Liver (tissue), 9 donors: ENCODE results near the gene SPTBN2. TPM values are rescaled to one million over a fixed set of nuclear protein-coding genes. Genes with fewer than 3 reads are reported as not detected.

Experiments
- DNase-seq: peaks from one replicate; pipeline ENCODE4 v3.0.0-alpha.2; 2017; ENCODE audit warnings: low spot score
- H3K27ac ChIP-seq, 2 donors: one replicate each; pipeline ENCODE4 v1.7.0; 2013; ENCODE audit warnings: inconsistent platforms in 2 of 2, low read length in 2 of 2, control low read depth in 1 of 2, low read depth in 1 of 2, mild to moderate bottlenecking in 1 of 2
- H3K27me3 ChIP-seq, 4 donors: one replicate each; pipeline versions ENCODE4 v1.6.1 to v1.7.0; 2013; ENCODE audit warnings: low read length in 3 of 4, inconsistent platforms in 1 of 4, mild to moderate bottlenecking in 1 of 4, moderate library complexity in 1 of 4; ENCODE audit not compliant: control insufficient read depth in 4 of 4, insufficient read depth in 4 of 4
- H3K36me3 ChIP-seq, 4 donors: one replicate each; pipeline versions ENCODE4 v1.6.1 to v1.7.0; 2013; ENCODE audit warnings: low read length in 3 of 4, mild to moderate bottlenecking in 3 of 4, low read depth in 1 of 4, moderate library complexity in 1 of 4; ENCODE audit not compliant: control insufficient read depth in 4 of 4, insufficient read depth in 3 of 4
- H3K4me1 ChIP-seq, 4 donors: one replicate each; pipeline versions ENCODE4 v1.6.1 to v1.7.0; 2013; ENCODE audit warnings: low read length in 3 of 4, mild to moderate bottlenecking in 3 of 4, moderate library complexity in 1 of 4; ENCODE audit not compliant: control insufficient read depth in 4 of 4, insufficient read depth in 4 of 4
- H3K4me3 ChIP-seq, 3 donors: one replicate each; pipeline versions ENCODE4 v1.6.1 to v1.7.0; 2013; ENCODE audit warnings: low read length in 3 of 3, control low read depth in 1 of 3, low read depth in 1 of 3, mild to moderate bottlenecking in 1 of 3
- H3K9ac ChIP-seq, 2 donors: one replicate each; pipeline ENCODE4 v1.7.0; 2013; ENCODE audit warnings: low read length in 2 of 2, mild to moderate bottlenecking in 2 of 2, moderate library complexity in 2 of 2, control low read depth in 1 of 2, low read depth in 1 of 2
- H3K9me3 ChIP-seq, 4 donors: one replicate each; pipeline versions ENCODE4 v1.6.1 to v1.7.0; 2013; ENCODE audit warnings: low read length in 3 of 4; ENCODE audit not compliant: control insufficient read depth in 4 of 4
- CTCF ChIP-seq: fragments of 150-350 bp; IDR thresholded peaks from 2 replicates; pipeline ENCODE4 v1.5.1; 2017; ENCODE audit warnings: improper control_type of control experiment, low read depth, low read length; ENCODE audit not compliant: missing input control
- EGR1 ChIP-seq, 2 donors: IDR thresholded peaks; 2 replicates each; pipeline ENCODE4 v1.6.1; 2016 to 2018; ENCODE audit warnings: antibody characterized with exemption in 2 of 2, low read depth in 2 of 2
- FOXA1 ChIP-seq: IDR thresholded peaks from 2 replicates; pipeline ENCODE4 v1.6.1; 2016; ENCODE audit warnings: antibody characterized with exemption
- FOXA2 ChIP-seq: IDR thresholded peaks from 2 replicates; pipeline ENCODE4 v1.6.1; 2016; ENCODE audit warnings: antibody characterized with exemption
- GABPA ChIP-seq, 2 donors: IDR thresholded peaks in 1 of 2; conservative IDR thresholded peaks in 1 of 2; 2 replicates each; pipeline ENCODE4 v1.6.1; 2016; ENCODE audit warnings: antibody characterized with exemption in 2 of 2, mild to moderate bottlenecking in 1 of 2, moderate library complexity in 1 of 2
- HNF4A ChIP-seq, 2 donors: conservative IDR thresholded peaks; 2 replicates each; pipeline ENCODE4 v1.6.1; 2016; ENCODE audit warnings: antibody characterized with exemption in 2 of 2, mild to moderate bottlenecking in 2 of 2
- HNF4G ChIP-seq: IDR thresholded peaks from 2 replicates; pipeline ENCODE4 v1.6.1; 2016; ENCODE audit warnings: antibody characterized with exemption
- JUND ChIP-seq, 2 donors: IDR thresholded peaks; 2 replicates each; pipeline ENCODE4 v1.6.1; 2016; ENCODE audit warnings: antibody characterized with exemption in 2 of 2
- MAX ChIP-seq: IDR thresholded peaks from 2 replicates; pipeline ENCODE4 v1.6.1; 2016; ENCODE audit warnings: antibody characterized with exemption
- NR2F2 ChIP-seq: IDR thresholded peaks from 2 replicates; pipeline ENCODE4 v1.6.1; 2016; ENCODE audit warnings: antibody characterized with exemption
- RAD21 ChIP-seq, 2 donors: IDR thresholded peaks; 2 replicates each; pipeline ENCODE4 v1.6.1; 2016; ENCODE audit warnings: antibody characterized with exemption in 2 of 2, mild to moderate bottlenecking in 2 of 2
- SP1 ChIP-seq: IDR thresholded peaks from 2 replicates; pipeline ENCODE4 v1.6.1; 2018; ENCODE audit warnings: antibody characterized with exemption, mild to moderate bottlenecking
- TAF1 ChIP-seq: conservative IDR thresholded peaks from 2 replicates; pipeline ENCODE4 v1.6.1; 2016; ENCODE audit warnings: antibody characterized with exemption, mild to moderate bottlenecking
- YY1 ChIP-seq: IDR thresholded peaks from 2 replicates; pipeline ENCODE4 v1.6.1; 2016; ENCODE audit warnings: antibody characterized with exemption, mild to moderate bottlenecking
- ZBTB33 ChIP-seq: IDR thresholded peaks from 2 replicates; pipeline ENCODE4 v1.6.1; 2016; ENCODE audit warnings: antibody characterized with exemption
- WGBS: extraction: QIAGEN DNeasy Blood & Tissue Kit; methylation state at CpG from one replicate; pipeline ENCODE4 v1.1.7; 2013; 5-methylcytosine and 5-hydroxymethylcytosine counted together
- polyA plus RNA-seq, 2 donors: library from polyadenylated mRNA; stranded (reverse) in 1 of 2; unstranded in 1 of 2; fragments of 200-250 nt in 1 of 2; fragments of >200 nt in 1 of 2; fragmentation: Nextera tagmentation in 1 of 2; extraction: Ambion mirVana in 1 of 2; gene quantifications; one replicate each; pipeline versions ENCODE4 v1.2.1 to v1.2.3, GENCODE V29; 2013 to 2015
- total RNA-seq, 2 donors: library from RNA; depleted of rRNA; stranded (reverse); fragments of >200 nt; gene quantifications; one replicate each; pipeline ENCODE4 v1.2.3, GENCODE V29; 2014
- TF ChIP-seq, protein P1 (sequence below): IDR thresholded peaks from 2 replicates; pipeline ENCODE4 v1.6.1; 2016; ENCODE audit warnings: antibody characterized with exemption, mild to moderate bottlenecking
- TF ChIP-seq, protein P2 (sequence below): IDR thresholded peaks from 2 replicates; pipeline ENCODE4 v1.6.1; 2016; ENCODE audit warnings: antibody characterized with exemption
- donor health status: healthy.
- donor health status: healthy.
- donor health status: healthy.
- donor health status: healthy.
- donor health status: healthy.

The SPTBN2 gene
- total and polyA plus RNA-seq, 4 donors, result 9.6 to 103 (median 22.6) TPM

GRCh38 chr11:66734215-66734614 is 5.2 kb upstream of the SPTBN2 start:
- Histone ChIP-seq H3K9ac (no peak overlapping the region), H3K4me3 (no peak overlapping the region), H3K27ac (no peak overlapping the region), H3K36me3 (no peaks in the 10 kb centered on the region), H3K9me3 (no peaks in the 10 kb centered on the region), H3K27me3 (no peaks in the 10 kb centered on the region), H3K4me1 (no peaks in the 10 kb centered on the region)
- TF ChIP-seq YY1 (no peak), SP1 (no peak), RAD21 (IDR thresholded peaks at IDR 0.05) (no peak), TAF1 (no peak), CTCF (no peak), HNF4G (no peak), NR2F2 (no peak), HNF4A (conservative IDR thresholded peaks at IDR 0.05) (peak; percentile 32 to 73)
- TF ChIP-seq, protein P1, sequence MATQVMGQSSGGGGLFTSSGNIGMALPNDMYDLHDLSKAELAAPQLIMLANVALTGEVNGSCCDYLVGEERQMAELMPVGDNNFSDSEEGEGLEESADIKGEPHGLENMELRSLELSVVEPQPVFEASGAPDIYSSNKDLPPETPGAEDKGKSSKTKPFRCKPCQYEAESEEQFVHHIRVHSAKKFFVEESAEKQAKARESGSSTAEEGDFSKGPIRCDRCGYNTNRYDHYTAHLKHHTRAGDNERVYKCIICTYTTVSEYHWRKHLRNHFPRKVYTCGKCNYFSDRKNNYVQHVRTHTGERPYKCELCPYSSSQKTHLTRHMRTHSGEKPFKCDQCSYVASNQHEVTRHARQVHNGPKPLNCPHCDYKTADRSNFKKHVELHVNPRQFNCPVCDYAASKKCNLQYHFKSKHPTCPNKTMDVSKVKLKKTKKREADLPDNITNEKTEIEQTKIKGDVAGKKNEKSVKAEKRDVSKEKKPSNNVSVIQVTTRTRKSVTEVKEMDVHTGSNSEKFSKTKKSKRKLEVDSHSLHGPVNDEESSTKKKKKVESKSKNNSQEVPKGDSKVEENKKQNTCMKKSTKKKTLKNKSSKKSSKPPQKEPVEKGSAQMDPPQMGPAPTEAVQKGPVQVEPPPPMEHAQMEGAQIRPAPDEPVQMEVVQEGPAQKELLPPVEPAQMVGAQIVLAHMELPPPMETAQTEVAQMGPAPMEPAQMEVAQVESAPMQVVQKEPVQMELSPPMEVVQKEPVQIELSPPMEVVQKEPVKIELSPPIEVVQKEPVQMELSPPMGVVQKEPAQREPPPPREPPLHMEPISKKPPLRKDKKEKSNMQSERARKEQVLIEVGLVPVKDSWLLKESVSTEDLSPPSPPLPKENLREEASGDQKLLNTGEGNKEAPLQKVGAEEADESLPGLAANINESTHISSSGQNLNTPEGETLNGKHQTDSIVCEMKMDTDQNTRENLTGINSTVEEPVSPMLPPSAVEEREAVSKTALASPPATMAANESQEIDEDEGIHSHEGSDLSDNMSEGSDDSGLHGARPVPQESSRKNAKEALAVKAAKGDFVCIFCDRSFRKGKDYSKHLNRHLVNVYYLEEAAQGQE, result no peak
- no peak for DNase-seq
- 88% methylated on average over 3 of the region's 3 CpGs for WGBS

DNA sequence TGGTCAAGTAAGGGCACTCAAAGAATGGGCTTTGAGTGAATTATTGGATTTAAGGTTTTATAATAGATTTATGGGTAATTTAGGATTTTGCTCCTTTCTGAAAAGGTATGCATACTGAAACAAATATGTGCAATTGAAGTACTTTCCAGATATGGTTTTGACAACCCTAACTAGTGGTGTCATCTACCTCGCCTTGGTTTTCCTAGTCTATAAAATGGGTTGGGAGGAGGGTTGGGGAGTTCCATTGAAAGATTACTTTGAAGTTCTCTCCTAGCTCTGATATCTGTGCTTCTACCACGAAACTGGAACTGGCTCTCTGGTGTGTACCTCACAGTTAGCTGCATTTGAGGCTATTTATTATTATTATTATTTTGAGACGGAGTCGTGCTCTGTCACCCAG is 431 bp upstream of the SPTBN2 start:
- H3K4me1 ChIP-seq, result peaks cover 0 to 34% (median 20%) of the 10 kb centered on the region in 4 donors
- H3K27ac ChIP-seq, result no peak overlapping the region
- no peaks in the 10 kb centered on the region for H3K36me3 ChIP-seq
- no peaks in the 10 kb centered on the region for H3K9me3 ChIP-seq
- 96% methylated on average over 4 of the region's 4 CpGs for WGBS
- no peak overlapping the region for H3K4me3 ChIP-seq
- no peaks in the 10 kb centered on the region for H3K27me3 ChIP-seq
- no peak for DNase-seq
- no peak overlapping the region for H3K9ac ChIP-seq
- TF ChIP-seq TAF1, result no peak
- no peak for TF ChIP-seq NR2F2
- no peak for TF ChIP-seq ZBTB33
- TF ChIP-seq HNF4A (conservative IDR thresholded peaks at IDR 0.05), result no peak
- TF ChIP-seq HNF4G, result no peak
- no peak for TF ChIP-seq FOXA1
- TF ChIP-seq FOXA2, result no peak
- no peak for TF ChIP-seq MAX
- no peak for TF ChIP-seq SP1
- TF ChIP-seq GABPA (IDR thresholded peaks at IDR 0.05 in 1 of 2, conservative IDR thresholded peaks at IDR 0.05 in 1 of 2), result no peak
- TF ChIP-seq JUND (IDR thresholded peaks at IDR 0.05), result no peak
- TF ChIP-seq EGR1 (IDR thresholded peaks at IDR 0.05; ENCODE audit: low read depth in 2 of 2), result no peak
- TF ChIP-seq, protein P1, result no peak
- no peak for TF ChIP-seq YY1
- TF ChIP-seq, protein P2, sequence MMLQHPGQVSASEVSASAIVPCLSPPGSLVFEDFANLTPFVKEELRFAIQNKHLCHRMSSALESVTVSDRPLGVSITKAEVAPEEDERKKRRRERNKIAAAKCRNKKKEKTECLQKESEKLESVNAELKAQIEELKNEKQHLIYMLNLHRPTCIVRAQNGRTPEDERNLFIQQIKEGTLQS, result no peak
